ENCODE data around the gene VAT1L.

VAT1L gene

GRCh38 chr16:77967054-77967904 is 178.9 kb downstream of the VAT1L start:
- TF ChIP-seq USF1 (IDR thresholded peaks at IDR 0.05) = no peak
- no peak for TF ChIP-seq TEAD4 (IDR thresholded peaks at IDR 0.05)
- TF ChIP-seq, protein P1, sequence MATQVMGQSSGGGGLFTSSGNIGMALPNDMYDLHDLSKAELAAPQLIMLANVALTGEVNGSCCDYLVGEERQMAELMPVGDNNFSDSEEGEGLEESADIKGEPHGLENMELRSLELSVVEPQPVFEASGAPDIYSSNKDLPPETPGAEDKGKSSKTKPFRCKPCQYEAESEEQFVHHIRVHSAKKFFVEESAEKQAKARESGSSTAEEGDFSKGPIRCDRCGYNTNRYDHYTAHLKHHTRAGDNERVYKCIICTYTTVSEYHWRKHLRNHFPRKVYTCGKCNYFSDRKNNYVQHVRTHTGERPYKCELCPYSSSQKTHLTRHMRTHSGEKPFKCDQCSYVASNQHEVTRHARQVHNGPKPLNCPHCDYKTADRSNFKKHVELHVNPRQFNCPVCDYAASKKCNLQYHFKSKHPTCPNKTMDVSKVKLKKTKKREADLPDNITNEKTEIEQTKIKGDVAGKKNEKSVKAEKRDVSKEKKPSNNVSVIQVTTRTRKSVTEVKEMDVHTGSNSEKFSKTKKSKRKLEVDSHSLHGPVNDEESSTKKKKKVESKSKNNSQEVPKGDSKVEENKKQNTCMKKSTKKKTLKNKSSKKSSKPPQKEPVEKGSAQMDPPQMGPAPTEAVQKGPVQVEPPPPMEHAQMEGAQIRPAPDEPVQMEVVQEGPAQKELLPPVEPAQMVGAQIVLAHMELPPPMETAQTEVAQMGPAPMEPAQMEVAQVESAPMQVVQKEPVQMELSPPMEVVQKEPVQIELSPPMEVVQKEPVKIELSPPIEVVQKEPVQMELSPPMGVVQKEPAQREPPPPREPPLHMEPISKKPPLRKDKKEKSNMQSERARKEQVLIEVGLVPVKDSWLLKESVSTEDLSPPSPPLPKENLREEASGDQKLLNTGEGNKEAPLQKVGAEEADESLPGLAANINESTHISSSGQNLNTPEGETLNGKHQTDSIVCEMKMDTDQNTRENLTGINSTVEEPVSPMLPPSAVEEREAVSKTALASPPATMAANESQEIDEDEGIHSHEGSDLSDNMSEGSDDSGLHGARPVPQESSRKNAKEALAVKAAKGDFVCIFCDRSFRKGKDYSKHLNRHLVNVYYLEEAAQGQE (IDR thresholded peaks at IDR 0.05; ENCODE audit: low read depth) = no peak
- TF ChIP-seq, protein P2, sequence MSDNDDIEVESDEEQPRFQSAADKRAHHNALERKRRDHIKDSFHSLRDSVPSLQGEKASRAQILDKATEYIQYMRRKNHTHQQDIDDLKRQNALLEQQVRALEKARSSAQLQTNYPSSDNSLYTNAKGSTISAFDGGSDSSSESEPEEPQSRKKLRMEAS (IDR thresholded peaks at IDR 0.05) = no peak
- TF ChIP-seq EGR1 (IDR thresholded peaks at IDR 0.05) = no peak
- TF ChIP-seq CEBPB (IDR thresholded peaks at IDR 0.05) = no peak
- TF ChIP-seq TCF12 (IDR thresholded peaks at IDR 0.05; ENCODE audit: low read depth) = no peak
- TF ChIP-seq FOXM1 (IDR thresholded peaks at IDR 0.05; ENCODE audit: borderline replicate concordance, low read depth) = no peak
- TF ChIP-seq YY1 (IDR thresholded peaks at IDR 0.05; ENCODE audit: low read depth) = no peak
- TF ChIP-seq ZBTB7A (IDR thresholded peaks at IDR 0.05; ENCODE audit: low read depth) = no peak
- no peak for TF ChIP-seq CREB1 (IDR thresholded peaks at IDR 0.05; ENCODE audit: low read depth)
- no peak for TF ChIP-seq NFIC (IDR thresholded peaks at IDR 0.05)
- TF ChIP-seq TAF1 (IDR thresholded peaks at IDR 0.05; ENCODE audit: low read depth) = no peak
- TF ChIP-seq RAD21 (IDR thresholded peaks at IDR 0.05; ENCODE audit: low read depth) = no peak
- TF ChIP-seq EP300 (IDR thresholded peaks at IDR 0.05; ENCODE audit: borderline replicate concordance) = no peak

GRCh38 chr16:77969861-77970260 is 181.5 kb downstream of the VAT1L start:
- no peak for TF ChIP-seq TAF1 (IDR thresholded peaks at IDR 0.05; ENCODE audit: low read depth)
- no peak for TF ChIP-seq CEBPB (IDR thresholded peaks at IDR 0.05)
- no peak for TF ChIP-seq CREB1 (IDR thresholded peaks at IDR 0.05; ENCODE audit: low read depth)
- TF ChIP-seq FOXM1 (IDR thresholded peaks at IDR 0.05; ENCODE audit: borderline replicate concordance, low read depth) = no peak
- TF ChIP-seq NFIC (IDR thresholded peaks at IDR 0.05) = no peak
- no peak for TF ChIP-seq USF1 (IDR thresholded peaks at IDR 0.05)
- TF ChIP-seq ZBTB7A (IDR thresholded peaks at IDR 0.05; ENCODE audit: low read depth) = no peak
- TF ChIP-seq EP300 (IDR thresholded peaks at IDR 0.05; ENCODE audit: borderline replicate concordance) = no peak
- TF ChIP-seq TCF12 (IDR thresholded peaks at IDR 0.05; ENCODE audit: low read depth) = no peak
- TF ChIP-seq, protein P2 (IDR thresholded peaks at IDR 0.05) = no peak
- TF ChIP-seq RAD21 (IDR thresholded peaks at IDR 0.05; ENCODE audit: low read depth) = no peak
- TF ChIP-seq, protein P1 (IDR thresholded peaks at IDR 0.05; ENCODE audit: low read depth) = no peak
- TF ChIP-seq YY1 (IDR thresholded peaks at IDR 0.05; ENCODE audit: low read depth) = no peak
- TF ChIP-seq TEAD4 (IDR thresholded peaks at IDR 0.05) = no peak
- TF ChIP-seq EGR1 (IDR thresholded peaks at IDR 0.05) = no peak

DNA sequence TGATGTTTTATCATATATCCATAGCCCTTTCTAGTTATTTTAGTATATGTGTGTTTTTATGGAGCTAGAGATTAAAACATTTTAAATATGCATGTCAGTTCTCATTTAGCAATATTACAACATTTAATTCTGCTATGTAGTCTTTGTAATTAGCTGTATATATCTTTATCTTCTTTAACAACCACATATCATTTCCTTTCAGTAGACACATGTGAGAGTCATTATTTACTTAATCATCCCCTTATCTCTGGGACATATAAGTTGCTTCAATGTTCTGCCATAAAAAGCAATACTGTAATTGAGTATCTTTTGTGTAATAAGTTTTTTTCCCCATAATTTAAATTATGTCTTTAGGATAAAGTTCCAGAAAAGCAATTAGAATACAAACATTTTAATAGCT is 182.0 kb downstream of the VAT1L start:
- TF ChIP-seq TCF12 (IDR thresholded peaks at IDR 0.05; ENCODE audit: low read depth) = no peak
- no peak for TF ChIP-seq ZBTB7A (IDR thresholded peaks at IDR 0.05; ENCODE audit: low read depth)
- TF ChIP-seq FOXM1 (IDR thresholded peaks at IDR 0.05; ENCODE audit: borderline replicate concordance, low read depth) = no peak
- TF ChIP-seq, protein P1 (IDR thresholded peaks at IDR 0.05; ENCODE audit: low read depth) = no peak
- TF ChIP-seq CREB1 (IDR thresholded peaks at IDR 0.05; ENCODE audit: low read depth) = no peak
- no peak for TF ChIP-seq TEAD4 (IDR thresholded peaks at IDR 0.05)
- no peak for TF ChIP-seq EGR1 (IDR thresholded peaks at IDR 0.05)
- TF ChIP-seq TAF1 (IDR thresholded peaks at IDR 0.05; ENCODE audit: low read depth) = no peak
- no peak for TF ChIP-seq CEBPB (IDR thresholded peaks at IDR 0.05)
- no peak for TF ChIP-seq USF1 (IDR thresholded peaks at IDR 0.05)
- TF ChIP-seq EP300 (IDR thresholded peaks at IDR 0.05; ENCODE audit: borderline replicate concordance) = no peak
- no peak for TF ChIP-seq YY1 (IDR thresholded peaks at IDR 0.05; ENCODE audit: low read depth)
- TF ChIP-seq RAD21 (IDR thresholded peaks at IDR 0.05; ENCODE audit: low read depth) = no peak
- TF ChIP-seq NFIC (IDR thresholded peaks at IDR 0.05) = no peak
- TF ChIP-seq, protein P2 (IDR thresholded peaks at IDR 0.05) = no peak
